Epithelial cell of proximal tubule (primary cell): ENCODE results near the gene HNRNPA0. TPM values are rescaled to one million over a fixed set of nuclear protein-coding genes. Genes with fewer than 3 reads are reported as not detected.
A peak's percentile ranks its signal among the peaks of the same experiment; 100 is the strongest.

Experiments
- DNase-seq: peaks from one replicate; pipeline ENCODE4 v3.0.0-alpha.2; 2011; ENCODE audit warnings: low read depth
- H3K4me3 ChIP-seq: 2 replicates; pipeline ENCODE4 v1.5.1; 2011; ENCODE audit warnings: low read depth, mild to moderate bottlenecking, low read length
- CTCF ChIP-seq: conservative IDR thresholded peaks from 2 replicates; pipeline ENCODE4 v1.5.1; 2012; ENCODE audit warnings: low read depth, mild to moderate bottlenecking, low read length
- total RNA-seq: library from RNA; depleted of rRNA; stranded (reverse); fragments of >200 nt; gene quantifications from 2 replicates; pipeline ENCODE4 v1.2.3, GENCODE V29; 2015

The HNRNPA0 gene
- total RNA-seq, 1 donor from 2014 or later, result 10.4 TPM

- no peak for DNase-seq
- H3K4me3 ChIP-seq, result peak overlapping the region; percentile 43
- no peak for TF ChIP-seq CTCF
Observed at GRCh38 chr5:137734962-137735554, 19.1 kb downstream of the HNRNPA0 start.

- no peak for TF ChIP-seq CTCF
- no peak overlapping the region for H3K4me3 ChIP-seq
- no peak for DNase-seq
Observed at GRCh38 chr5:137734331-137734730, 19.8 kb downstream of the HNRNPA0 start.

GRCh38 chr5:137733922-137734321 is 20.2 kb downstream of the HNRNPA0 start:
- TF ChIP-seq CTCF, result no peak
- DNase-seq, result no peak
- no peak overlapping the region for H3K4me3 ChIP-seq

GRCh38 chr5:137733006-137733405 is 21.2 kb downstream of the HNRNPA0 start:
- TF ChIP-seq CTCF, result no peak
- H3K4me3 ChIP-seq, result no peak overlapping the region
- DNase-seq, result no peak

GRCh38 chr5:137731176-137731575 is 23.0 kb downstream of the HNRNPA0 start:
- H3K4me3 ChIP-seq, result no peak overlapping the region
- DNase-seq, result no peak
- no peak for TF ChIP-seq CTCF

- DNase-seq, result no peak
- H3K4me3 ChIP-seq, result no peak overlapping the region
- TF ChIP-seq CTCF, result no peak
Observed at GRCh38 chr5:137730336-137730735, 23.8 kb downstream of the HNRNPA0 start.

GRCh38 chr5:137728048-137728447 is 26.1 kb downstream of the HNRNPA0 start:
- peak; percentile 51 for TF ChIP-seq CTCF
- H3K4me3 ChIP-seq, result no peak overlapping the region
- DNase-seq, result no peak
